Skin epidermis (tissue), 12 donors: ENCODE results near the gene C16orf82.
"Not testable (repeated sequence)": the region's sequence is repeated elsewhere in the genome, so short reads cannot be mapped to it uniquely, and the experiment has no call there.

Experiments used
- H3K27ac ChIP-seq, 21 experiments: fragments of 200-600 bp; sonication (generic) in 11 of 21; one replicate each; pipeline ENCODE4 v1.5.0; 2020; ENCODE audit warnings: mild to moderate bottlenecking in 3 of 21, inconsistent platforms in 2 of 21, moderate library complexity in 2 of 21
- H3K4me3 ChIP-seq, 7 experiments: fragments of 200-600 bp; sonication (generic) in 2 of 7; one replicate each; pipeline ENCODE4 v1.5.0; 2020; ENCODE audit warnings: inconsistent platforms in 2 of 7, mild to moderate bottlenecking in 2 of 7, moderate library complexity in 1 of 7

C16orf82 gene

GRCh38 chr16:27085182-27085581, 18.5 kb downstream of the C16orf82 start:
- Histone ChIP-seq H3K27ac (no peak overlapping the region), H3K4me3 (no peak overlapping the region)

DNA sequence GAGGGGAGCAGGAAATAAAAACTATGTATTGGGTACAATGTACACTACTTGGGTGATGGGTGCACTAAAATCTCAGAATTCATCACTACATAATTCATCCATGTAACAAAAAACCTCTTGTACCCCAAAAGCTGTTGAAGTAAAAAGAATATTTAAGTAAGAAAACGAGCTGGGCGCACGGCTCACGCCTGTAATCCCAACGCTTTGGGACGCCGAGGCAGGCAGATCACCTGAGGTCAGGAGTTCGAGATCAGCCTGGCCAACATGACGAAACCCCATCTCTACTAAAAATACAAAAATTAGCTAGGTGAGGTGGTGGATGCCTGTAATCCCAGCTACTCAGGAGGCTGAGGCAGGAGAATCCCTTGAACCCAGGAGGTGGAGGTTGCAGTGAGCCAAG, 19.3 kb downstream of the C16orf82 start:
- H3K4me3 ChIP-seq, result not testable (repeated sequence)

DNA sequence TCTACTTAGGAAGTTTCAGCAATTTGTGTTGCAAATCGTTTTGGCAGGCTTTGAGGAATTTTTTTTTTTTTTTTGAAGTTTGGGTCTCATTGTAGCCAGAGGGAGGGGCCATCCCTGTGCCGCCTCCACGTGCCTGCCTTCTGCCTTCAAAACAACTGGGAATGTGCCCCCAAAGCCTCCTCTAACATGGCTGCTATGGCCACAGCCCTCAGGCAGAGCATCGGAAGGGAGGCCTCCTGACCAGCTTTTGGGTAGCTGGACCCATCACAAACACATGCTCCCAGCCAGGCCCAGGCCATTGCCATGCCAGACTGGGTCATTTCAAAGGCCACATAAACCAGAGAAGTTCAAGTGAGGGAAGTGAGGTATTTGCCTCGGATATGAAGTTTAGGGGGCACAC, 21.5 kb downstream of the C16orf82 start:
- Histone ChIP-seq H3K4me3 (no peak overlapping the region), H3K27ac (no peak overlapping the region)

More for the DNA sequence above, 19.3 kb downstream of the C16orf82 start:
- H3K27ac ChIP-seq, result not testable (repeated sequence)

DNA sequence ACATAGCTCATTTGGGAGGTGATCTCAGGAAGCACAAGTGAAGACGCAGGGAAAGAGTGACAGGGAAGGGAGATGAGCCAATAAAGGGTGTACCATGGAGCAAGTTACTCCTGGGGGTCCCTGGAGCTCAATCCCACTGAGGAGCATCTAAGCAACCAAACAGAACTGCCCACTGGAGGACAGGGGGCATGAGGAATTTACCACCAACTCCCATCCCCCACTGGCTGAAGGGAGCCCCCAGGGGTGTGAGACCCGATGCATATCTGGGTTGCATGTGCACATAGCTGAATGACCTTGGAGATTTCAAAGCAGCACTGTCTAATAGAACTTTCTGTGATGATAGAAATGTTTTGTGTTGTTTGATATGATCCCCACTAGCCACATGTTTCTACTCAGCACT, 29.6 kb downstream of the C16orf82 start:
- Histone ChIP-seq H3K4me3 (no peak overlapping the region), H3K27ac (no peak overlapping the region)

- Histone ChIP-seq H3K4me3 (no peak overlapping the region), H3K27ac (no peak overlapping the region)
These were observed 31.1 kb downstream of the C16orf82 start for GRCh38 chr16:27097800-27098230.

GRCh38 chr16:27098366-27099049, 31.8 kb downstream of the C16orf82 start:
- no peak overlapping the region for H3K27ac ChIP-seq
- no peak overlapping the region for H3K4me3 ChIP-seq

- Histone ChIP-seq H3K4me3 (no peak overlapping the region), H3K27ac (no peak overlapping the region)
These were observed 36.2 kb downstream of the C16orf82 start for GRCh38 chr16:27102701-27103575.

DNA sequence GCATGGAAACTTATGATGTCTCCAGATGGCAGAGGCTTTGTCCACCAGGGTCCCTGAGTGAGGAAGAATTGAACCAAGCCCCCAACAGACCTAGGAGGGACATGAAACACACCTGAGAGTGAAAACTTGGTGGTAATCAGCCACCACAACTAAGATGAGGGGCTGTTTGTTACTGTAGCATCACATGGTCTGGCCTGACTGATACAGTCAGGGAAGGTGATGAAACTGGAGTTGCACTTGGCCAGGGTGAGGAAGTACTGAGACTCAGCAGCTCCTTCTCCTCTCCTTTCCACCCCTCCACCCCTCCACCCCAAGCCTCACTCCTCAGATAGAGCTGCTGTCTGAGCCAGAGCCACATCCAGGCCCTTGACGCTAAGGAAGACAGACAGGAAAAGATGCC, 37.2 kb downstream of the C16orf82 start:
- no peak overlapping the region for H3K27ac ChIP-seq
- no peak overlapping the region for H3K4me3 ChIP-seq

DNA sequence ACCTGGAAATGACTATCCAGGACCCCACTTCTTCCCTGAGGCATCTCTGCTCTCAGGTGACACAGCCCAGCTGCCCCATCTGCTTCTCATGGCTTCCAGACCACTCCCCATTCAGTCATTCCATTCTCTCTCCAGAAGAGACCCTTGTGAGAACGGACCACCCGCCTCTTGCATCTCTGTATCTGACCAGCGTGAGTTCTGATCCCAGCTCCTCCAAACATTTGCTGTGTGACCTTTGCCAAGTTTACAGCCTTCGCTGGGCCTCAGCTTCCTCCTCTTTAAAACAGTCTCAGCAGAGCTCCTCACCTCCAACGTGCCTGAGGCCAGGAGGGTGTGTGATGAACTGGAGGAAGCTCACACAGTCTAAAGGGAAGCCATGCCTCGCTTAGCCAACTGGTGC, 39.6 kb downstream of the C16orf82 start:
- Histone ChIP-seq H3K4me3 (no peak overlapping the region), H3K27ac (no peak overlapping the region)

- H3K27ac ChIP-seq, result no peak overlapping the region
- no peak overlapping the region for H3K4me3 ChIP-seq
These were observed 40.5 kb downstream of the C16orf82 start for GRCh38 chr16:27107185-27107592.

- no peak overlapping the region for H3K4me3 ChIP-seq
- no peak overlapping the region for H3K27ac ChIP-seq
These were observed 41.5 kb downstream of the C16orf82 start for GRCh38 chr16:27108051-27108770.

- peak overlapping the region in 3 of 7 experiments; percentile 25 to 30 (median 25) for H3K4me3 ChIP-seq
- H3K27ac ChIP-seq, result peak overlapping the region in 2 of 21 experiments; percentile 37 to 44
These were observed 42.3 kb downstream of the C16orf82 start for GRCh38 chr16:27108826-27109665.

- H3K27ac ChIP-seq, result peak overlapping the region in 5 of 21 experiments; percentile 21 to 44 (median 37)
- peak overlapping the region in 4 of 7 experiments; percentile 14 to 30 (median 25) for H3K4me3 ChIP-seq
These were observed 43.2 kb downstream of the C16orf82 start for GRCh38 chr16:27109666-27110523.

DNA sequence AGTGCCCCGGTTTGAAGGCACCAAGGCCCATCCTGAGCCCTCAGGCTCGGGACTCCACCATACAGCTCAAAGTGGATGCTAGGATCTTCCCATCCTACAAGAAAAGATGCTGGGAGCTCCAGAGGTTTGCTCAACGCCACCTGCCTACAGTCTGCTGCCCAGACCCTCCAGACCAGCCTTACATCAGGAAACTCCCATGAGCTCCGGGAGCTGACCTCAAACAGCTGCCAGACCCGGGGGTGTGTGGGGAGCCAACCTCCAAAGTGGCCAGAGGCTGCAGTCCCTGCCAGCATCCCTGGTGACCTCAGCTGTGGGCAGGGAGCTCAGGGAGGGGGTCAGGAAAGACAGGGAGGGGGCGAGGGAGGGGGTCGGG, 43.8 kb downstream of the C16orf82 start:
- Histone ChIP-seq H3K27ac (peak overlapping the region in 2 of 21 experiments; percentile 21 to 23), H3K4me3 (no peak overlapping the region)

DNA sequence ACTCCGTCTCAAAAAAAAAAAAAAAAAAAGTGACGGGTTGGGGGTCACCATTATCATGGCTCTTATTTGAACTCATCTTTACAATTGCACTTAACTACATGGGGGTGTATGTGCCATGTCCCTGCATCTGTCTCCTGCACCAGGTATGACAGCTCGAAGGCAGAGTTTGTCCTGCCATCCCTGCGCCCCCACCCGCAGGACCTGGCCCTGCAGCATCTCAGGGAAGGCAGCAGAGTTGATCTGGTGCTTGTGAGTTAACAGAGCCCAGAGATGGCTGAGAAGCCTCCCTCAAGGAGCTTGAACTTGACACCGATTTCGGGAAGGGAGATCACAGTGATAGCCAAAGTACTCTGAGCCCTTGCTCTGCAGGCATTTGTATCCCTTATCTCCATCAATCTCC, 44.8 kb downstream of the C16orf82 start:
- Histone ChIP-seq H3K4me3 (no peak overlapping the region), H3K27ac (no peak overlapping the region)

GRCh38 chr16:27112093-27112811, 45.5 kb downstream of the C16orf82 start:
- no peak overlapping the region for H3K27ac ChIP-seq
- no peak overlapping the region for H3K4me3 ChIP-seq

GRCh38 chr16:27113341-27113841, 46.7 kb downstream of the C16orf82 start:
- H3K4me3 ChIP-seq, result no peak overlapping the region
- no peak overlapping the region for H3K27ac ChIP-seq

- Histone ChIP-seq H3K27ac (no peak overlapping the region), H3K4me3 (no peak overlapping the region)
These were observed 47.3 kb downstream of the C16orf82 start for GRCh38 chr16:27114006-27114405.
